ENCODE measurements around the gene CEP41. TPM values are rescaled to one million over a fixed set of nuclear protein-coding genes. Genes with fewer than 3 reads are reported as not detected.

The CEP41 gene
- total RNA-seq, 1 experiment from 2014 or later: 7.1 TPM

DNA sequence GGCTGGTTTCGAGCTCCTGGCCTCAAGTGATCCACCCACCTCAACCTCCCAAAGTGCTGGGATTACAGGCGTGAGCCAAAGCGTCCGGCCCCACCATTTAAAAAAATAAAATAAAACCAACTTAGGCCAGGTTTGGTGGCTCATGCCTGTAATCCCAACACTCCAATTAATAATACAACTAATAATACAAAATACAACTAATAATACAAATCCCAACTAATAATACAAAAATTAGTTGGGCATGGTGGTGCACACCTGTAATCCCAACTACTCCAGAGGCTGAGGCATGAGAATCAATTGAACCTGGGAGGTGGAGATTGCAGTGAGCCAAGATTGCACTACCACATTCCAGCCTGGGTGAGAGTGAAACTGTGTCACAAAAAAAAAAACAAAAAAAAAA, 27.6 kb downstream of the CEP41 start (continued):
- TF ChIP-seq, protein P1, sequence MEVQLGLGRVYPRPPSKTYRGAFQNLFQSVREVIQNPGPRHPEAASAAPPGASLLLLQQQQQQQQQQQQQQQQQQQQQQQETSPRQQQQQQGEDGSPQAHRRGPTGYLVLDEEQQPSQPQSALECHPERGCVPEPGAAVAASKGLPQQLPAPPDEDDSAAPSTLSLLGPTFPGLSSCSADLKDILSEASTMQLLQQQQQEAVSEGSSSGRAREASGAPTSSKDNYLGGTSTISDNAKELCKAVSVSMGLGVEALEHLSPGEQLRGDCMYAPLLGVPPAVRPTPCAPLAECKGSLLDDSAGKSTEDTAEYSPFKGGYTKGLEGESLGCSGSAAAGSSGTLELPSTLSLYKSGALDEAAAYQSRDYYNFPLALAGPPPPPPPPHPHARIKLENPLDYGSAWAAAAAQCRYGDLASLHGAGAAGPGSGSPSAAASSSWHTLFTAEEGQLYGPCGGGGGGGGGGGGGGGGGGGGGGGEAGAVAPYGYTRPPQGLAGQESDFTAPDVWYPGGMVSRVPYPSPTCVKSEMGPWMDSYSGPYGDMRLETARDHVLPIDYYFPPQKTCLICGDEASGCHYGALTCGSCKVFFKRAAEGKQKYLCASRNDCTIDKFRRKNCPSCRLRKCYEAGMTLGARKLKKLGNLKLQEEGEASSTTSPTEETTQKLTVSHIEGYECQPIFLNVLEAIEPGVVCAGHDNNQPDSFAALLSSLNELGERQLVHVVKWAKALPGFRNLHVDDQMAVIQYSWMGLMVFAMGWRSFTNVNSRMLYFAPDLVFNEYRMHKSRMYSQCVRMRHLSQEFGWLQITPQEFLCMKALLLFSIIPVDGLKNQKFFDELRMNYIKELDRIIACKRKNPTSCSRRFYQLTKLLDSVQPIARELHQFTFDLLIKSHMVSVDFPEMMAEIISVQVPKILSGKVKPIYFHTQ (CRISPR knock-in tag; IDR thresholded peaks at IDR 0.05): no peak

DNA sequence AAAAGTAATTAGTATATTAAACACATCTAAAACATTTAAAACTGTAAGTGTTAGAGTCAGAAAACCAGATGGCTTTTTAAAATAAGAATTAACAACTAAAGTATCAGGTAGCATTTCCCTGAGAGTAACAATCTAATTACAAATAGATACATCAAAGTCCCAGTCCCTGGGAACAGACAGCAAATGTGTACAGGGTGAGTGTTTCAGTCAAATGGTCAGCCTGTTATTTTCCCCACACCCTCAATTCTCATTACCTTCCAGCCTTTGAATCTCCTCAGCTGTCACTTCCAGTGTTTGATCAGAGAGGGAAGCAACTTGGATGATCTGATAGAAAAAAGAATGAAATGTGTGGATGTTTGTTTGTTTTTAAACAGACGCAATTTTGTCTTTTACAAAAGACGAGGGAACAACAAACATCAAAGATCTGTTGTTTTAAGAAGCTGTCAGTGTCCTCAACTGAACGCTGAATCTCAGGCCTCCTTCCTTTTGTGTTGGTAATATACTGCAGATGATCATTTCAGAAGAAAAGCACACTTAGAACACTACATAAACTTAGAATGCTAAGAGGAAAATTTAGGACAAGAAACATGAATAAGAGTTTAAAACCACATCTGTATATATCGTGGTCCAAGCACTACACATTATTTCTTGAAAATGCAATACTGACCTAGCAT, 29.8 kb downstream of the CEP41 start:
- POLR2A ChIA-PET: no interaction called here
- Mint-ChIP-seq H3K27ac (no peak overlapping the region), H3K27me3 (ENCODE audit: low read depth) (no peaks in the 10 kb centered on the region), H3K9me3 (no peaks in the 10 kb centered on the region), H3K36me3 (no peaks in the 10 kb centered on the region), H3K4me1 (0 out of 2 replicates have a peak, but pooled peaks cover 2% of the 10 kb centered on the region), H3K4me3 (no peak overlapping the region)
- no peak for ATAC-seq
- TF ChIP-seq NR2C2 (CRISPR knock-in tag; IDR thresholded peaks at IDR 0.05) (no peak), ATF1 (CRISPR knock-in tag; IDR thresholded peaks at IDR 0.05) (no peak), OVOL2 (CRISPR knock-in tag; IDR thresholded peaks at IDR 0.05; ENCODE audit: borderline replicate concordance) (no peak), ZNF416 (CRISPR knock-in tag; IDR thresholded peaks at IDR 0.05) (no peak), ESRRA (CRISPR knock-in tag; IDR thresholded peaks at IDR 0.05; ENCODE audit: borderline replicate concordance) (no peak), NR3C1 (CRISPR knock-in tag; conservative IDR thresholded peaks at IDR 0.05; ENCODE audit: low read depth) (no peak)
- TF ChIP-seq, protein P2, sequence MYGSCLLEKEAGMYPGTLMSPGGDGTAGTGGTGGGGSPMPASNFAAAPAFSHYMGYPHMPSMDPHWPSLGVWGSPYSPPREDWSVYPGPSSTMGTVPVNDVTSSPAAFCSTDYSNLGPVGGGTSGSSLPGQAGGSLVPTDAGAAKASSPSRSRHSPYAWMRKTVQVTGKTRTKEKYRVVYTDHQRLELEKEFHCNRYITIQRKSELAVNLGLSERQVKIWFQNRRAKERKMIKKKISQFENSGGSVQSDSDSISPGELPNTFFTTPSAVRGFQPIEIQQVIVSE (CRISPR knock-in tag; IDR thresholded peaks at IDR 0.05; ENCODE audit: borderline replicate concordance): no peak
- TF ChIP-seq, protein P3, sequence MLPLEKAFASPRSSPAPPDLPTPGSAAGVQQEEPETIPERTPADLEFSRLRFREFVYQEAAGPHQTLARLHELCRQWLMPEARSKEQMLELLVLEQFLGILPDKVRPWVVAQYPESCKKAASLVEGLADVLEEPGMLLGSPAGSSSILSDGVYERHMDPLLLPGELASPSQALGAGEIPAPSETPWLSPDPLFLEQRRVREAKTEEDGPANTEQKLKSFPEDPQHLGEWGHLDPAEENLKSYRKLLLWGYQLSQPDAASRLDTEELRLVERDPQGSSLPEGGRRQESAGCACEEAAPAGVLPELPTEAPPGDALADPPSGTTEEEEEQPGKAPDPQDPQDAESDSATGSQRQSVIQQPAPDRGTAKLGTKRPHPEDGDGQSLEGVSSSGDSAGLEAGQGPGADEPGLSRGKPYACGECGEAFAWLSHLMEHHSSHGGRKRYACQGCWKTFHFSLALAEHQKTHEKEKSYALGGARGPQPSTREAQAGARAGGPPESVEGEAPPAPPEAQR (CRISPR knock-in tag; IDR thresholded peaks at IDR 0.05): no peak
- TF ChIP-seq, protein P4, sequence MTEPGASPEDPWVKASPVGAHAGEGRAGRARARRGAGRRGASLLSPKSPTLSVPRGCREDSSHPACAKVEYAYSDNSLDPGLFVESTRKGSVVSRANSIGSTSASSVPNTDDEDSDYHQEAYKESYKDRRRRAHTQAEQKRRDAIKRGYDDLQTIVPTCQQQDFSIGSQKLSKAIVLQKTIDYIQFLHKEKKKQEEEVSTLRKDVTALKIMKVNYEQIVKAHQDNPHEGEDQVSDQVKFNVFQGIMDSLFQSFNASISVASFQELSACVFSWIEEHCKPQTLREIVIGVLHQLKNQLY (CRISPR knock-in tag; IDR thresholded peaks at IDR 0.05): no peak
- TF ChIP-seq, protein P5, sequence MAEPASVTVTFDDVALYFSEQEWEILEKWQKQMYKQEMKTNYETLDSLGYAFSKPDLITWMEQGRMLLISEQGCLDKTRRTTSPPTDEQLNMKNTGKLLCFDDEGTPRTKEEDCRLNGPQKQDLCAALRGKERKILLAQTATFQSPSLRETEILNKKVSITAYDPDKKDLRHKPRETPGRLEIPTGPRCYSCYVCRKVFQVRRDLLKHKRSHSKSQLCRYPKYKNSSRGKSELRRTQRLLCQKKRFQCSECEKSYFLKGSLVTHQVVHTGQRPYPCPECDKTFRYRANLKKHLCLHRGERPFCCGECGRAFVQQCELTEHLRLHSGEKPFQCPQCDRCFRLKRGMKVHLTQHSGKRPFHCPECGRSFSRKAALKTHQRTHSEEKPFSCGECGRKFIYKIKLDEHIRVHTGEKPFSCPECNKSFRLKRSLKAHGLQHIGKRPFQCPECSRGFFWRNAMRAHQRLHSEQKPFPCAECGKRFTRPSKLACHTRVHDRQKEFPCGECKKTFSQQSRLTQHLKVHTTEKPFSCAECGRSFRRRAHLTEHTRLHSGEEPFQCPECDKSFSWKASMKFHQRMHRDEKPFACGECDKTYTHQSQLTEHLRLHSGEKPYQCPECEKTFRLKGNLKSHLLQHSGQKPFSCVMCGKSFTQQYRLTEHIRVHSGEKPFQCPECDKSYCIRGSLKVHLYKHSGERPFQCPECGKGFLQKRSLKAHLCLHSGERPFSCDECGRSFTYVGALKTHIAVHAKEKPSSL (CRISPR knock-in tag; conservative IDR thresholded peaks at IDR 0.05): no peak
- TF ChIP-seq, protein P6, sequence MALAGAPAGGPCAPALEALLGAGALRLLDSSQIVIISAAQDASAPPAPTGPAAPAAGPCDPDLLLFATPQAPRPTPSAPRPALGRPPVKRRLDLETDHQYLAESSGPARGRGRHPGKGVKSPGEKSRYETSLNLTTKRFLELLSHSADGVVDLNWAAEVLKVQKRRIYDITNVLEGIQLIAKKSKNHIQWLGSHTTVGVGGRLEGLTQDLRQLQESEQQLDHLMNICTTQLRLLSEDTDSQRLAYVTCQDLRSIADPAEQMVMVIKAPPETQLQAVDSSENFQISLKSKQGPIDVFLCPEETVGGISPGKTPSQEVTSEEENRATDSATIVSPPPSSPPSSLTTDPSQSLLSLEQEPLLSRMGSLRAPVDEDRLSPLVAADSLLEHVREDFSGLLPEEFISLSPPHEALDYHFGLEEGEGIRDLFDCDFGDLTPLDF (CRISPR knock-in tag; IDR thresholded peaks at IDR 0.05): no peak
- CTCF ChIA-PET: interaction anchor here (0.8 kb wide), 1 partner anchor 323 kb away, joined by 3 read pairs; no protein-coding TSS in a partner anchor
- DNase-seq (ENCODE audit: low spot score): no peak

DNA sequence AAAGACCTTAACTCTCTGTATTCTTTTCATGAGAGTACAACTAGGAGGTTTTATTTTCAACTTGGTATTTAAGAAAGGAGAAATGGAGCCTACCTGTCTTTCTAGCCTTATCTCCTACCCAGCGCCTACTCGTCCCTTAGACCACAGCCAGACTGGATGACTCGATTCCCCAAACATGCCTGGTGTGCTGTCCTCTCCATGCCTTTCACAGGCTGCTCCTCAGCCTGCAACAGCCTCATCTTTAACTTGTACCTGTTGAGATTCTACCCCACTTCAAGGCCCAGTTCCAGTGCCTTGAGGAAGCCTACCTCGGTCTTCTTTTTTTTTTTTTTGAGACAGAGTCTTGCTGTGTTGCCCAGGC, 31.1 kb downstream of the CEP41 start:
- Mint-ChIP-seq H3K27ac (no peak overlapping the region; the same call in 1 of the 2 replicates), H3K27me3 (ENCODE audit: low read depth) (no peaks in the 10 kb centered on the region), H3K9me3 (no peaks in the 10 kb centered on the region), H3K4me1 (no peaks in the 10 kb centered on the region), H3K36me3 (no peaks in the 10 kb centered on the region), H3K4me3 (no peak overlapping the region)
- ChIA-PET CTCF (no interaction called here), POLR2A (no interaction called here)
- TF ChIP-seq SMAD3 (CRISPR knock-in tag; IDR thresholded peaks at IDR 0.05; ENCODE audit: borderline replicate concordance): no peak
- no peak for TF ChIP-seq RELA (CRISPR knock-in tag; IDR thresholded peaks at IDR 0.05; ENCODE audit: borderline replicate concordance)
- TF ChIP-seq TEAD1 (CRISPR knock-in tag; IDR thresholded peaks at IDR 0.05): no peak
- TF ChIP-seq, protein P7, sequence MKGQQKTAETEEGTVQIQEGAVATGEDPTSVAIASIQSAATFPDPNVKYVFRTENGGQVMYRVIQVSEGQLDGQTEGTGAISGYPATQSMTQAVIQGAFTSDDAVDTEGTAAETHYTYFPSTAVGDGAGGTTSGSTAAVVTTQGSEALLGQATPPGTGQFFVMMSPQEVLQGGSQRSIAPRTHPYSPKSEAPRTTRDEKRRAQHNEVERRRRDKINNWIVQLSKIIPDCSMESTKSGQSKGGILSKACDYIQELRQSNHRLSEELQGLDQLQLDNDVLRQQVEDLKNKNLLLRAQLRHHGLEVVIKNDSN (CRISPR knock-in tag; IDR thresholded peaks at IDR 0.05): no peak
- TF ChIP-seq, protein P8, sequence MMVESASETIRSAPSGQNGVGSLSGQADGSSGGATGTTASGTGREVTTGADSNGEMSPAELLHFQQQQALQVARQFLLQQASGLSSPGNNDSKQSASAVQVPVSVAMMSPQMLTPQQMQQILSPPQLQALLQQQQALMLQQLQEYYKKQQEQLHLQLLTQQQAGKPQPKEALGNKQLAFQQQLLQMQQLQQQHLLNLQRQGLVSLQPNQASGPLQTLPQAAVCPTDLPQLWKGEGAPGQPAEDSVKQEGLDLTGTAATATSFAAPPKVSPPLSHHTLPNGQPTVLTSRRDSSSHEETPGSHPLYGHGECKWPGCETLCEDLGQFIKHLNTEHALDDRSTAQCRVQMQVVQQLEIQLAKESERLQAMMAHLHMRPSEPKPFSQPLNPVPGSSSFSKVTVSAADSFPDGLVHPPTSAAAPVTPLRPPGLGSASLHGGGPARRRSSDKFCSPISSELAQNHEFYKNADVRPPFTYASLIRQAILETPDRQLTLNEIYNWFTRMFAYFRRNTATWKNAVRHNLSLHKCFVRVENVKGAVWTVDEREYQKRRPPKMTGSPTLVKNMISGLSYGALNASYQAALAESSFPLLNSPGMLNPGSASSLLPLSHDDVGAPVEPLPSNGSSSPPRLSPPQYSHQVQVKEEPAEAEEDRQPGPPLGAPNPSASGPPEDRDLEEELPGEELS (CRISPR knock-in tag; IDR thresholded peaks at IDR 0.05): no peak
- TF ChIP-seq TCF7 (CRISPR knock-in tag; IDR thresholded peaks at IDR 0.05; ENCODE audit: low read depth): no peak
- ATAC-seq (no peak), DNase-seq (ENCODE audit: low spot score) (no peak)
